Cardiac septum (tissue), 1 donor: ENCODE results near the gene CALB2. TPM values are rescaled to one million over a fixed set of nuclear protein-coding genes. Genes with fewer than 3 reads are reported as not detected.

Experiments used
- total RNA-seq: library from RNA; stranded (reverse); fragmentation: NEBNext Ultra II Directional; extraction: Animal tissue kit (Norgen Biotek cat#: 25700); gene quantifications from one replicate; pipeline ENCODE4 v1.2.1, GENCODE V29; 2021
- donor health status: DM: no; HTN: no; CAD: no.

Gene CALB2
- total RNA-seq, 1 donor from 2014 or later, result 0.70 TPM

Other genes with a start within 250 kb of the CALB2 start
- gene HYDIN, start 128.0 kb upstream of the CALB2 start, total RNA-seq, result 2.6 TPM
- gene CMTR2, start 69.3 kb upstream of the CALB2 start, total RNA-seq, result 8.9 TPM
- gene TLE7, start 83.3 kb downstream of the CALB2 start, total RNA-seq, result not detected
- gene ZNF23, start 103.5 kb downstream of the CALB2 start, total RNA-seq, result 5.9 TPM
- gene ZNF19, start 130.6 kb downstream of the CALB2 start, total RNA-seq, result 2.6 TPM
- gene CHST4, start 167.7 kb downstream of the CALB2 start, total RNA-seq, result not detected
- not detected for gene TAT, start 218.4 kb downstream of the CALB2 start, total RNA-seq